Middle frontal gyrus (tissue), 1 donor: ENCODE data around the gene COL23A1.
"Not testable (repeated sequence)": the region's sequence is repeated elsewhere in the genome, so short reads cannot be mapped to it uniquely, and the experiment has no call there.

Source experiments
- DNase-seq: peaks from one replicate; pipeline ENCODE4 v3.0.0-alpha.2; 2015; ENCODE audit warnings: low spot score; ENCODE audit errors: extremely low spot score

The COL23A1 gene

DNA sequence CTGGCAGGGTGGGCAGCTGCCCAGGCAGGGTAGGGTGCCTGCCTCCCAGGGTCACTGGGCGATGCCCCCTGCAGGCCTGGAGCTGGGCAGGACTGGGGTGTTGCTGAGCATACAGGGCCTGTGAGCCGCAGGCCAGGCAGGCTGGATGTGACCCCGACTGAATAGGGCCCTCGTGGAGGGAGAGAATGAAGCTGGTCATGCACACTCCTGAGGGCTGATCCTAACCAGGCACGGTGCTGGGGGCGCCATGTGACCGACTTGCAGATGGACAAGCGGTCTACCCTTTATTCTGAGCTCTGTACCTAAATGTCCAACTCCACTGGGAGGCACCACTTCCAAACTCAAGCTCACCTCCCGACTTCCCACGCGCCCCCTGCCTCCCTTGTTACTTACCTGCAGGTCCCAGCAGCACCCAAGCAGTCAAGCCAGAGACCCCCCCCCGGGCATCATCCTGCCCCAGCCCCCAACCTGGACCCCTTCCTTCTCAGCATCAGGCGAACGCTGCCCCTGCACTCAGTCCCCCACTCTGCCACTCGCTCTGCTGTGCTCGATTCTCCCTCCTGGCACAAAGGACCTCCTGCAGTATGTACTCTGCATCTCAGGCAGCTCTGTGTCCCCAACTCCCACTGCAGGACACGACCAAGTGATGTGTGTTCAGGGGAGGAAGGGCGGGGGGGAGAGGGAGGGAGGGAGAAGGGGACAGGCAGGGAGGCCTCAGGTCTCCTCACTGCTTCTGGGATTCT is 280.8 kb downstream of the COL23A1 start:
- DNase-seq: no peak

GRCh38 chr5:178308541-178309092 is 281.6 kb downstream of the COL23A1 start:
- DNase-seq: no peak

DNA sequence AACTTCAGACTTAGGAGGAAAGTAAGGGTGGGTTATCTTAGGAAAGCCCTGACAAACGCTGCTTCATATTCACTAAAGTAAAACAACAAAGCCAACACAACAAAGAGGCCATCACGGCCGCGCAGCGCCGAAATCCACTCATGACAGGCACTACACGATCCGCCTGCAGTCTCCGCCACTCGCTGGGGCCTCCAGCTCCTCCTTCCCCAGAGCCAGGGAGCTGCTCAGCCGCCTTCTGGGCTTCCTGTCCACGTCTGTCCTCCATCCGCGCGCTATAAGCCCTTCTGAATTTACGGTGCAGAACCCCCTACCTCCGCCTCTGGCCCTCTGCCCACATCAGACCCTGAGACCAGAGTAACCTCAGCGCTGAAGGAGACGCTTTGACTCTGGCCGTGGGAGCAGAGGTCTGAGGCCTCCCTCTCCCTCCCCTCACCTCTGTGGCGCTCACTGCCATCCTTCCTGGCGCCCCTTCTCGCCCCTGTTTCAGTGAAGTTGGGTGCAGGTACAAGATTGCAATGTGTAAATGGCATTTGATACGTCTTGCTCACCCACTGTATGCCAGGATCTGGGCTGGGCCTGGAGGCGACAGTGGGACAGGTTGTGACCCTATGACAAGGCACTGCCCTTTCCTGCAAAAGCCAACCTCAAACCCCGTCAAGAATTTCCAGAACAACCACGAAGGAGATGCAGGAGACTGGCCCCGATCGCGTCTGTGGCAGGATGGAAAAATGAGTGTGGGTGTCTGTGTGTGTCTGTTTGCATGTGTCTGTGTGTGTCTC is 282.7 kb downstream of the COL23A1 start:
- no peak for DNase-seq

- DNase-seq: no peak
Measured at GRCh38 chr5:178306430-178307225, 283.6 kb downstream of the COL23A1 start.

DNA sequence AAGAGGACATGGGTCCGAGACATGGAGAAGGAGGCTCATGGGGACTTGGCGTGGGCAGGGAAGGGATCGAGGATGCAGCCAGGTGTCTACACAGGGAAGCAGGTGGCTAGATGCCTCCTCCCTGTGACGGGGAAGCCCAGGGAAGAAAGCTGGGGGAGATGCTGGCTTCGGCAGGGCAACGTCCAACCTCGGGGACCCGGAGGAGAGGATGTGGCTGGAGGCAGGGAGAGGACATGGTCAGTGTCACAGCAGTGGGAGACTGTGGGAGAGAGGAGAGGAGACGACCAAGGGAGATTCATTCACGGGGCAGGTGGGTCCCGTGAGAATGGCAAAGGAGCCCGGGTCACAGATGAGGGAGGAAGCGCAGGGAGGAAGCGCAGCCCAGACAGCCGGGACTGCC is 284.4 kb downstream of the COL23A1 start:
- DNase-seq: no peak

DNA sequence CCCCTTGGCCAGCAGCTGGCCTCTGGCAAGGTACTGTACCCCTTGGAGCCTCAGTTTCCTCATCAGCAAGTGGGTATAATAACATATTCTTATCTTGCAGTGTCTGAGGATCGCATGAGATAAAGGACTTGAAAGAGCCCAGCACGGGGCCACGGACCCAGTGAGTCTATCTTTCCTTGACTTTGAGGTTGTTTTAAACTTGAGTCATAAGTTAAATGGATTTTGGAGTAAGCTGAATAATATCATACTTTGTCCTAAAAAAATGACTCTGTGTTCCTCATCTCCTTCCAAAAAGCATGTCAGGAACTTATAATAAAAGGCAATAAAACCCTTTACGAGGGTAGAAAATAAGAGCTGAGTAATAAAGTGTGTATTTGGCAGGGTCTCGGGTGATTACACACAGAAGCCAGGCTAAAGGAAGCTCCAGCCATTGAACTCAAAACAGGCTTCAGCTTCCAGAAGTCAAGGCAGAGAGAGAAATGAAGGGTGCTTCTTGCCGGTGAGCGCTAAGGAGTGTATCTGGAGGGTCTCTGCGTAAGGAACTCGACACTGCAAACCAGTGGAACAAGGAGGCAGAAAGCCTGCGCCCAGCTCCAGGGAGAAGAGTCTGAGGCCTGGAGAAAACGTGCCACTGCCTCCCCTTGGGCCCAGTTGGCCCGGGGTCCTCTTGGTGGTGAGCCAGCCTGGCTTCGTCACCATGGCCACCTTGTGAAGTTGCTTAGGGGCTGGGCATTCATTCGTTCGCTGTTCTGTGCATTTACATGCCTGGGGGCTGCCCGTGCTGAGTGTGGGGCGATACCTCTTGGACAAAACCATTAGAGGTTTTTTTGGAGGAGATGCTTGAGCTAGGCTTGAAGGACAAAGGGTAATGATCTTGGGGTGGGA is 285.2 kb downstream of the COL23A1 start:
- no peak for DNase-seq

DNA sequence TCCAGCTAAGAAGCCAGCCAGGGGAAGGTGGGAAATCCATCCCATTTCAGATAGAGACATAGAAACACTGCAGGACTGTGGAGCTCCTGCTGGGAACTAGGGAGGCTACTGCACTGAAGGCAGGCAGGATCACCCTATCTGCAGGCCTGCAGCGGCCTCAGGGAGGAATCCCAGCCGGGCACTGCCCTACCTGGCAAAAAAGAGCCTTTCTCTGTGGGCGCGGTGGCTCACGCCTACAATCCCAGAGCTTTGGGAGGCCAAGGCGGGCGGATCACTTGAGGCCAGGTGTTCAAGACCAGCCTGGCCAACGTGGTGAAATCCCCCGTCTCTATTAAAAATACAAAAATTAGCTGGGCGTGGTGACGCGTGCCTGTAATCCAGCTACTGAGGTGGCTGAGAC is 286.2 kb downstream of the COL23A1 start:
- DNase-seq: no peak

DNA sequence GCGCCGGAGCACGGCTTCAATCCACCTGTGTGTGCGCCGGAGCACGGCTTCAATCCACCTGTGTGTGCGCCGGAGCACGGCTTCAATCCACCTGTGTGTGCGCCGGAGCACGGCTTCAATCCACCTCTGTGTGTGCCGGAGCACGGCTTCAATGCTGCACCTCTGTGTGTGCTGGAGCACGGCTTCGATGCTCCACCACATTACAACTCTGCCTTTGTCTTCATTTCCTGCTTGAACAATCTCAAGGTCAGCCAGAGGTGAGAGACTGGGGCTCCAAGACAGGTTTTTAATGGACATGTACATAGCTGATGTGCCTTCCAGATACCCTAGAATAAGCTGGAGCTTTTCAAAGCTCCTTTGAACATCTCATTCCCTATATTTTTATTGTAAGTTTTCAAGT is 287.9 kb downstream of the COL23A1 start:
- not testable (repeated sequence) for DNase-seq

DNA sequence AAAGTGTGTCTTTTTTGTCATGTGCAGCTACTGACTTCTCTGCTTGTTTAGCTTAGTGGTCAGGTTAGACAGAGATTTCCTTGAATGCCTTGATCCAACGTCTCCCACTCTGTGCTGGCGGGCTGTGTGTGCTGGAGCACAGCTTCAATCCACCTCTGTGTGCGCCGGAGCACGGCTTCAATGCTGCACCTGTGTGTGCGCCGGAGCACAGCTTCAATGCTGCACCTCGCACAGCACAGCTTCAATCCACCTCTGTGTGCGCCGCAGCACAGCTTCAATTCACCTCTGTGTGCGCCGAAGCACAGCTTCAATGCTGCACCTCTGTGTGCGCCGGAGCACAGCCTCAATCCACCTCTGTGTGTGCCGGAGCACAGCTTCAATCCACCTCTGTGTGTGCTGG is 288.6 kb downstream of the COL23A1 start:
- DNase-seq: no peak

DNA sequence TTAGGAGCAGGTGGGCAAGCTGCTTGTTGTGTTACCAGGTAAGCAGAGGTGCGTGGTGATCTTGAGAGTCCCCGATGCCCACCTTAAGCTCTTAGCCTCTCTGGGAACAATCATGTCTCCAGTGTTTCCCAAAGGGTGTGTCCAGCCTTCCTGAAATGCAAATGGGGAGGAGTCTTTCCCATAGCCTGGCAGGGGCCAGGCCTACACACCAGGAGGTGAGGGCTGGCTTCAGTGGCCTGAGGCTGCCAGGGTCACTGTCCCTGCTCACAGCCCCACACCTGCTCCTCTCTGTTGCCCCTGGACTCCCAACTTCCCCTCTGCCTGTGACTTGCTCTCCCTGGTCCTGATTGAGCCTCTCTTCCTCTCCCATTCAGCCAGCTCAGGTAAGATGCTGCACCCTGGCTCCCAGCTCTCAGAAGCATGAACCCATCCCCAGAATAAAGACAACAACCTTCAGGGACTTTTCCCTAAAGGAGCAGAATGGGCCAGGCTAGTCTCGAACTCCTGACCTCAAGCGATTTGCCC is 291.8 kb downstream of the COL23A1 start:
- DNase-seq: no peak

- DNase-seq: no peak
Measured at GRCh38 chr5:178297751-178298150, 292.4 kb downstream of the COL23A1 start.

DNA sequence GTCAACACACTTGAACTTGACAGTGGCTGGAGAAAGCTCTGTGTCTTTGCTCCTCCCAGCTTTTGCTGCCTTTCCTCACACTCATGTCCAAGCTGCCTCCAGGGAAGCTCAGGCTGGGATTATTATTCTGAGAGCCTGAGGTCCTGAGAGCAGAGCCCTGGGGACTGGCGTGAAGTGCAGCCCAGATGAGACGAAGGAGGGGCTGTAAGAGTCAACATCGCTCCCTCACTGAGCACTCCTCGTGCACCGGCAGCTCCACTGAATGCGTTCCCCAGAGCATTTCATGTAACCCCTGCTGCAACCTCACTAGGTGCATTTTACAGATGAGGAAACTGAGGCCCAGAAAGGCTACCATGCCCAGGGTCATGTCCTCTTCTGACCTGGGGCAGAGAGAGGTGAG is 294.1 kb downstream of the COL23A1 start:
- no peak for DNase-seq

GRCh38 chr5:178295589-178295988 is 294.6 kb downstream of the COL23A1 start:
- DNase-seq: no peak

GRCh38 chr5:178293815-178294214 is 296.4 kb downstream of the COL23A1 start:
- no peak for DNase-seq

GRCh38 chr5:178293400-178293799 is 296.8 kb downstream of the COL23A1 start:
- no peak for DNase-seq

DNA sequence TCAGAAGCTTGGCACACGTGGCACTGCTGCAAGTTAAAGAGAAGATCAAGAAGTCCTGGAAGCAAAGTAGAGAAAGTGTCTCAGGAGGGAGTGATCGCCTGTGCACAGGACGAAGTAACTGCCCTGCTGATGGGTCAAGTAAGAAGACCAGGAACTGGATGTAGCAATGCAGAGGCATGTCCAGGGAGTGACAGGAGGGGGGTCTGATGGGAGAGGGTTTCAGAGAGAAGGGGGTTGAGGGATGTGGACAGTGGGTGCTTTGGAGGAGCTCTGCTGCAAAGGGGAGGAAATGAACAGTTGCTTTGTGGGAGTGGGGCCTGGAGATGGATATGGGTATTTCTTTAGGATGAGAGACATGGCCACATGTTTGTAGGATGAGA is 297.4 kb downstream of the COL23A1 start:
- DNase-seq: no peak

DNA sequence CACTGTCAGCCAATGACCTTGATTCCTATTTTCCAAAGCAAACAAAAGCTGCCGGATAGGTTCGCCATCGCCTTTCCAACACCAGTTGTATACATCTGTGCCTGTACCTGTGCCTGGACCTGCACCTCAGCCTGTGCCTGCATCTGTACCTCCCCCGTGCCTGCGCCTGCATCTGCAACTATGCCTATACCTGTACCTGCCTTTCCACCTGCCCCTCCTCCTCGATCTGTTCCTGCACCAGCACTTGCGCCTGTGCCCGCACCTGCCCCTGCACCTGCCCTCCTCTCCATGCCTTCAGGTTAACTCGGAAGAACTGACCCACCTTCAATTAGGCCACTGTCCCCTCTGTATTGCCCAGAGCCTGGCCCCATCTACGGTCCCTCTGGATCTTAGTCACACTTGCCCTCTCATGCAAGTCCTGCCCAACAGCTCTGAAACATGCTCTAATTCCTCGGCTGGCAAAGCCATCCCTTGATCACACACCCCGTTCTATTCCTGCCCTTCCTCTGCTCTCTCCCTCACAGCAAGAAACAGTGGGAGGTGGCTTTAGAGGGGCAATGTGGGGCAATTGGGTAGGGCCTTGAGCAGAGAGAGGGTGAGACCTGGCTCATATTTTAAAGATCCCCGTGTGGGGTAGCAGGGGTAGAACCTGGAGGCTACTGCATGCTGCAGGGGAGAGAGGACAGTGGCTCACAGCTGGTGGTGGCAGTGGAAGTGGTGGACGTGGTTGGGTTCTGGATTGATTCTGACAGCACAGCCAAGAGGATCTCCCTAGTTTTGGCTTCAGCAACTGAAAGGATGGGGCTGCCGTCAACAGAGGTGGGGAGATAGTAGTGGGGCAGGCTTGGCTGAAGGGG is 298.0 kb downstream of the COL23A1 start:
- DNase-seq: no peak

DNA sequence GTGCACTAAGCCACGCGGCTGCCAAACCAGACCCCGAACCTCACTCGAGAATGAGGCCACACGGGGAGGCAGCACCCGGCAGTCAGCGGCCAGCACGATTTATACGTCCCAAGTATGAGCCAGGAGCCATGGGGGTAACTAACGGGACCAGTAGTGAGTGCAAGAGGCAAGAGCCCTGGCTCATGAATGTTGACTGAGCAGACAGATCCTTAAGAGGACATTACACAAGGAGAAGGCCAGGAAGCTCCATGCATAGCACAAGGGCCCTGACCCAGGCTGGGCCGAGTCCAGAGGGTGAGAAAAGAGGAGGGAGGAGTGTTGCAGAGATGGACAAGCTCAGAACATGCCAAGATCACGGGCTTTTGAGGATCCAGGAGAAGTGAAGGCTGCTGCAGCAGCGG is 299.0 kb downstream of the COL23A1 start:
- no peak for DNase-seq

DNA sequence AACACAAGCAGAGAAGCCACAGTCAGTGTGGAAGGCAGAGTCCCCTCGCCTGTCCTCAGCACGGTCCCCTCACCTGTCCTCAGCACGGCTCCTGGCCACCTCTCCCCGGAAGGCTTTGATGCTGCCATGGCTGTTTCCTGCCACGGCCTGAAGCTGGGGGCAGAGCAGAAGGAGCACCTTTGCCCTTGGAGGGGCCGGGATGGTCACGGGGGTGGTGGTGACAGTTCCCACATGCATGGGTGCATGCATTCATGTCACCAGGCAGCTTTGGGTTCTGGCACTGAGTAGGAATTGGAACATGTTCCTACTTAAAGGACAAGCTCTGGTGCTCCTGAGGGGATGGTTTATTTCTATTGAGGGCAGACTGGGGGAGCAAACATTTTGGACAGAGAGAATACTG is 299.8 kb downstream of the COL23A1 start:
- no peak for DNase-seq

- DNase-seq: no peak
Measured at GRCh38 chr5:178289438-178289837, 300.8 kb downstream of the COL23A1 start.
